ENCODE data around the gene ME1.

The ME1 gene

GRCh38 chr6:83389606-83390005 lies 41.2 kb downstream of the ME1 start:
- H3K9me3 ChIP-seq (ENCODE audit: control insufficient read depth, insufficient read depth, low read length) = no peaks in the 10 kb centered on the region
- H3K27me3 ChIP-seq (ENCODE audit: control insufficient read depth, insufficient read depth, low read length) = no peaks in the 10 kb centered on the region
- no peak overlapping the region for H3K9ac ChIP-seq (ENCODE audit: low read depth, low read length)
- no peaks in the 10 kb centered on the region for H3K36me3 ChIP-seq (ENCODE audit: control insufficient read depth, insufficient read depth, low read length)
- H3K27ac ChIP-seq (ENCODE audit: low read depth, low read length) = no peak overlapping the region
- no peaks in the 10 kb centered on the region for H3K4me1 ChIP-seq (ENCODE audit: control insufficient read depth, insufficient read depth, low read length)
- H3K4me3 ChIP-seq (ENCODE audit: low read depth, low read length) = no peak overlapping the region

- H3K9me3 ChIP-seq (ENCODE audit: control insufficient read depth, insufficient read depth, low read length) = no peaks in the 10 kb centered on the region
- no peak overlapping the region for H3K4me3 ChIP-seq (ENCODE audit: low read depth, low read length)
- no peaks in the 10 kb centered on the region for H3K27me3 ChIP-seq (ENCODE audit: control insufficient read depth, insufficient read depth, low read length)
- H3K4me1 ChIP-seq (ENCODE audit: control insufficient read depth, insufficient read depth, low read length) = no peaks in the 10 kb centered on the region
- H3K36me3 ChIP-seq (ENCODE audit: control insufficient read depth, insufficient read depth, low read length) = no peaks in the 10 kb centered on the region
- H3K9ac ChIP-seq (ENCODE audit: low read depth, low read length) = no peak overlapping the region
- no peak overlapping the region for H3K27ac ChIP-seq (ENCODE audit: low read depth, low read length)
Observed at GRCh38 chr6:83385473-83385872, 45.4 kb downstream of the ME1 start.

DNA sequence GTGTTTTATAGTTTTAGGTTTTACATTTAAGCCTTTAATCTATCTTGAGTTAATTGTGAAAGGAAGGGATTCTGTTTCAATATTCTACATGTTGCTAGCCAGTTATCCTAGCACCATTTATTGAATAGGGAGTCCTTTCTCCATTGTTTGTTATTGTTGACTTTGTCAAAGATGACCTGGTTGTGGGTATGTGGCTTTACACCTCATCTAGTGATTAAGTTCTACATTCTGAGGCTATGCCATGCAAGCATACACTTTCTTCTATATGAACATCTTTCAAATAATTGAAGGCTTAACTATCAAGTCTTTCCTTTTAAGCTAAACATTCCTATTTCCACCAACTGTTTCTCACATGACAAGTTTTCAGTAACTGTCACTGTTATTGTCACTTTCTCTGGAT lies 46.1 kb downstream of the ME1 start:
- H3K9ac ChIP-seq (ENCODE audit: low read depth, low read length) = no peak overlapping the region
- no peaks in the 10 kb centered on the region for H3K4me1 ChIP-seq (ENCODE audit: control insufficient read depth, insufficient read depth, low read length)
- no peaks in the 10 kb centered on the region for H3K9me3 ChIP-seq (ENCODE audit: control insufficient read depth, insufficient read depth, low read length)
- no peaks in the 10 kb centered on the region for H3K27me3 ChIP-seq (ENCODE audit: control insufficient read depth, insufficient read depth, low read length)
- no peaks in the 10 kb centered on the region for H3K36me3 ChIP-seq (ENCODE audit: control insufficient read depth, insufficient read depth, low read length)
- H3K27ac ChIP-seq (ENCODE audit: low read depth, low read length) = no peak overlapping the region
- H3K4me3 ChIP-seq (ENCODE audit: low read depth, low read length) = no peak overlapping the region

DNA sequence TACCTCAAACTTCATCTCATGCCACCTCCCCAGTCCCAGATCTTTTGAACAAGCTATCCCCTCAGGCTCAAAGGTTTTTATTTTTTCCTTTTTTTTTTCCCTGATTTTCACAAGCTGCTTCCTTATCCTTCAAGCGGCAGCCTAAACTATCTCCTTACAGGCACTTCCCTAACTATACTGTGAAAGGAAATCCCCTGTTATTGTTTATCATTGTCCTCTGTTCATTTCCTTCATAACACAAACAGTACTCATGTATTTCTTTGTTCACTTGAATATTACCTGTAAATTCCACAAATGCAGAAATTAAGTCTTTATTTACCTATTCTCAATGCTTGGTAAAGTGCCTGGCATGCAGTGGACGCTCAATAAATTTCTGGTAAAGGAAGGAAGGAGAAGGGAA lies 48.9 kb downstream of the ME1 start:
- H3K27me3 ChIP-seq (ENCODE audit: control insufficient read depth, insufficient read depth, low read length) = no peaks in the 10 kb centered on the region
- H3K9me3 ChIP-seq (ENCODE audit: control insufficient read depth, insufficient read depth, low read length) = no peaks in the 10 kb centered on the region
- no peak overlapping the region for H3K4me3 ChIP-seq (ENCODE audit: low read depth, low read length)
- H3K9ac ChIP-seq (ENCODE audit: low read depth, low read length) = no peak overlapping the region
- H3K27ac ChIP-seq (ENCODE audit: low read depth, low read length) = no peak overlapping the region
- H3K36me3 ChIP-seq (ENCODE audit: control insufficient read depth, insufficient read depth, low read length) = no peaks in the 10 kb centered on the region
- no peaks in the 10 kb centered on the region for H3K4me1 ChIP-seq (ENCODE audit: control insufficient read depth, insufficient read depth, low read length)

DNA sequence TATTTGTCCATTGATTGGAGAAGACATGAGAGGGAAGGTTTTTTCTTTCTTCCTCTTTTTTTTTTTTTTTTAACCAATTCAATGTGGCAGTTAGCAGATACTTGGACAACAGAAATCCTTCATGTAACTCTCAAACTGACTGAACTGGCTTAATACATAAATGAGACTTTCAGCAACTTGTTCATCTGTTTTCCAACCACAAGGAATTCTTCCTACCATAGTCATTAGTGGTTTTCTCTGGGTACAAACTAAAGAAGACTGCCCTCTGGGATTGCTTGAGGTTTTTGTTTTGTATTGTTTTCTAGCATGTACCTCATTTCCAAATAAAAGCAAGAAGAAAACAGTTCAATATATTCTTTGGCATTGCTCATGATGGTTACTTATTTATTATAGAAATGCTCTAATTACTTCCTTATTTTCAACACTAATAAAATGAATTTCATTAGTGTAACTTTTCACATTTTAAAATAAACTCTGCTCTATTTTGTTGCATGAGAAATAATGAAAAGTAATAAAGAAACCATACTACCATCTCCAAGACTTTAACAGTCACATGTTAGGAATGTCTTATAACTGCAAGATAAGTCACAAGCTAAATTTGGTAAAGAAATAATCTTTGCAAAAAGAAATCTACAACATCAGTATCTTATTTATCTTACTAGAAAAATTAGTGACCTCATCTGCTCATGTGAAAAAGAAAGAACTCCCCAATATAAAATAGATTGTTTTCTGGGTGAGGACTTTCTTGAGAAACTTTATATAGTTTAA lies 52.0 kb downstream of the ME1 start:
- no peaks in the 10 kb centered on the region for H3K27me3 ChIP-seq (ENCODE audit: control insufficient read depth, insufficient read depth, low read length)
- no peak overlapping the region for H3K27ac ChIP-seq (ENCODE audit: low read depth, low read length)
- no peaks in the 10 kb centered on the region for H3K36me3 ChIP-seq (ENCODE audit: control insufficient read depth, insufficient read depth, low read length)
- H3K4me3 ChIP-seq (ENCODE audit: low read depth, low read length) = no peak overlapping the region
- H3K4me1 ChIP-seq (ENCODE audit: control insufficient read depth, insufficient read depth, low read length) = no peaks in the 10 kb centered on the region
- H3K9me3 ChIP-seq (ENCODE audit: control insufficient read depth, insufficient read depth, low read length) = no peaks in the 10 kb centered on the region
- no peak overlapping the region for H3K9ac ChIP-seq (ENCODE audit: low read depth, low read length)

- Histone ChIP-seq H3K36me3 (ENCODE audit: control insufficient read depth, insufficient read depth, low read length) (no peaks in the 10 kb centered on the region), H3K9me3 (ENCODE audit: control insufficient read depth, insufficient read depth, low read length) (no peaks in the 10 kb centered on the region), H3K9ac (ENCODE audit: low read depth, low read length) (no peak overlapping the region), H3K27ac (ENCODE audit: low read depth, low read length) (no peak overlapping the region), H3K4me1 (ENCODE audit: control insufficient read depth, insufficient read depth, low read length) (no peaks in the 10 kb centered on the region), H3K27me3 (ENCODE audit: control insufficient read depth, insufficient read depth, low read length) (no peaks in the 10 kb centered on the region), H3K4me3 (ENCODE audit: low read depth, low read length) (no peak overlapping the region)
Observed at GRCh38 chr6:83371423-83371822, 59.4 kb downstream of the ME1 start.

DNA sequence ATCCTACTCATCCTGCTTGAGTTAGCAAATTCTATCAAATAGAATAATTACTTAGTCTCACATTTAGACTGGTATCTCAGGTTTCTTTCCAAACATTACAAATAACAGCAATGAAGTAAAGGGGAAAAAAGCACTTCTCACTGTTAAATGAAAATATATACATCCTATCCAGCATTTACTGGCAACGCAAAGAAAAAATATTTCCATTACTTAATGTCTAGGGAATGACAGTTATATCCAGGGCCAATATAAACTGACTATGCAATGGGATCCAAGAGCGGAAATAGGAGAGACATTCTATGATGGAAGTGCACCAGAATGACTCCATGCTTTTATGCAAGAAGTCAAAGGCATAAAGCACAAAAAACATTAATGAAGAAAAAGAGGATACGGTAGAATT lies 60.3 kb downstream of the ME1 start:
- Histone ChIP-seq H3K27ac (ENCODE audit: low read depth, low read length) (no peak overlapping the region), H3K27me3 (ENCODE audit: control insufficient read depth, insufficient read depth, low read length) (no peaks in the 10 kb centered on the region), H3K36me3 (ENCODE audit: control insufficient read depth, insufficient read depth, low read length) (no peaks in the 10 kb centered on the region), H3K9ac (ENCODE audit: low read depth, low read length) (no peak overlapping the region), H3K9me3 (ENCODE audit: control insufficient read depth, insufficient read depth, low read length) (no peaks in the 10 kb centered on the region), H3K4me3 (ENCODE audit: low read depth, low read length) (no peak overlapping the region), H3K4me1 (ENCODE audit: control insufficient read depth, insufficient read depth, low read length) (no peaks in the 10 kb centered on the region)

- Histone ChIP-seq H3K4me1 (ENCODE audit: control insufficient read depth, insufficient read depth, low read length) (no peaks in the 10 kb centered on the region), H3K27me3 (ENCODE audit: control insufficient read depth, insufficient read depth, low read length) (no peaks in the 10 kb centered on the region), H3K9ac (ENCODE audit: low read depth, low read length) (no peak overlapping the region), H3K27ac (ENCODE audit: low read depth, low read length) (no peak overlapping the region), H3K9me3 (ENCODE audit: control insufficient read depth, insufficient read depth, low read length) (no peaks in the 10 kb centered on the region), H3K4me3 (ENCODE audit: low read depth, low read length) (no peak overlapping the region), H3K36me3 (ENCODE audit: control insufficient read depth, insufficient read depth, low read length) (no peaks in the 10 kb centered on the region)
Observed at GRCh38 chr6:83369692-83370091, 61.2 kb downstream of the ME1 start.

DNA sequence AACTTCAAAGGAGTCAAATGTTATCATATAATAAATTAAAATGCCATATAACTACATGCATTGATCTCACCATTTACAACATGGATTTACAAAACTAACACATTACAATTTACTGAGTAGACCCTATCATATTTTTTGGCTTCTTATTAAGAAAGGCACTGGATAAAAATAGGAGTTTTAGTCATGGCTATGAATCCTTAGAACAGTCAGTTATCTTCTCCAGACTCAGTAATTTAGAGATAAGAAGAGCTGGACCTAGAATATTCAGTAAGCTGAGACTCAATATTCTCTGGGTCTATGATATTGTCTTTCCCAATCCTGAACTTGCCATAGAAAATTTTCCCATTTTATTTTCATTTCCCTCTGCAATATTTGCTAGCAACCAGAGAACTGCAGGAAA lies 62.3 kb downstream of the ME1 start:
- no peak overlapping the region for H3K9ac ChIP-seq (ENCODE audit: low read depth, low read length)
- H3K4me1 ChIP-seq (ENCODE audit: control insufficient read depth, insufficient read depth, low read length) = no peaks in the 10 kb centered on the region
- H3K4me3 ChIP-seq (ENCODE audit: low read depth, low read length) = no peak overlapping the region
- no peaks in the 10 kb centered on the region for H3K9me3 ChIP-seq (ENCODE audit: control insufficient read depth, insufficient read depth, low read length)
- no peak overlapping the region for H3K27ac ChIP-seq (ENCODE audit: low read depth, low read length)
- H3K36me3 ChIP-seq (ENCODE audit: control insufficient read depth, insufficient read depth, low read length) = no peaks in the 10 kb centered on the region
- no peaks in the 10 kb centered on the region for H3K27me3 ChIP-seq (ENCODE audit: control insufficient read depth, insufficient read depth, low read length)

DNA sequence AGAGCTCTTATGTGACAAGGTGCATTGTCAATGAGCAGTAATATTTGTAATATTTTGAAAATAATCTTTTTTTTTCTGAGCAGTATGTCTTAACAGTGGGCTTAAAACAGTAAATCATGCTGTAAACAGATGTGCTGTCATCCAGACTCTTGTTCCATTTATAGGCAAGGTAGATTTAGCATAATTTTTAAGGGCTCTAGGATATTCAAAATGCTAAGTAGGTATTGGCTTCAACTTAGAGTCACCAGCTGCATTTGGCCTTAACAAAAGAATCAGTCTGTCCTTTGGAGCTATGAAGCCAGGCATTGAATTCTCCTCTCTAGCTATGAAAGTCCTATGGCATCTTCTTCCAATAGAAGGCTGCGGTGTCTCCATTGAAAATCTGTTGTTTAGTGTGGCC lies 63.7 kb downstream of the ME1 start:
- H3K27me3 ChIP-seq (ENCODE audit: control insufficient read depth, insufficient read depth, low read length) = no peaks in the 10 kb centered on the region
- no peaks in the 10 kb centered on the region for H3K4me1 ChIP-seq (ENCODE audit: control insufficient read depth, insufficient read depth, low read length)
- no peaks in the 10 kb centered on the region for H3K36me3 ChIP-seq (ENCODE audit: control insufficient read depth, insufficient read depth, low read length)
- no peaks in the 10 kb centered on the region for H3K9me3 ChIP-seq (ENCODE audit: control insufficient read depth, insufficient read depth, low read length)
- H3K9ac ChIP-seq (ENCODE audit: low read depth, low read length) = no peak overlapping the region
- no peak overlapping the region for H3K4me3 ChIP-seq (ENCODE audit: low read depth, low read length)
- no peak overlapping the region for H3K27ac ChIP-seq (ENCODE audit: low read depth, low read length)

- Histone ChIP-seq H3K4me1 (ENCODE audit: control insufficient read depth, insufficient read depth, low read length) (no peaks in the 10 kb centered on the region), H3K27me3 (ENCODE audit: control insufficient read depth, insufficient read depth, low read length) (no peaks in the 10 kb centered on the region), H3K4me3 (ENCODE audit: low read depth, low read length) (no peak overlapping the region), H3K9me3 (ENCODE audit: control insufficient read depth, insufficient read depth, low read length) (no peaks in the 10 kb centered on the region), H3K9ac (ENCODE audit: low read depth, low read length) (no peak overlapping the region), H3K27ac (ENCODE audit: low read depth, low read length) (no peak overlapping the region), H3K36me3 (ENCODE audit: control insufficient read depth, insufficient read depth, low read length) (no peaks in the 10 kb centered on the region)
Observed at GRCh38 chr6:83365931-83366330, 64.9 kb downstream of the ME1 start.

Measured in HUES48 (cell line).